ENCODE results near the gene PLEKHJ1. TPM values are rescaled to one million over a fixed set of nuclear protein-coding genes. Genes with fewer than 3 reads are reported as not detected.

Gene PLEKHJ1
- polyA plus RNA-seq, 1 of the 3 experiments (the other 2 are of a cell fraction): 151 TPM

GRCh38 chr19:2239771-2240770, 3.9 kb upstream of the PLEKHJ1 start (continued):
- TF ChIP-seq, protein P1, sequence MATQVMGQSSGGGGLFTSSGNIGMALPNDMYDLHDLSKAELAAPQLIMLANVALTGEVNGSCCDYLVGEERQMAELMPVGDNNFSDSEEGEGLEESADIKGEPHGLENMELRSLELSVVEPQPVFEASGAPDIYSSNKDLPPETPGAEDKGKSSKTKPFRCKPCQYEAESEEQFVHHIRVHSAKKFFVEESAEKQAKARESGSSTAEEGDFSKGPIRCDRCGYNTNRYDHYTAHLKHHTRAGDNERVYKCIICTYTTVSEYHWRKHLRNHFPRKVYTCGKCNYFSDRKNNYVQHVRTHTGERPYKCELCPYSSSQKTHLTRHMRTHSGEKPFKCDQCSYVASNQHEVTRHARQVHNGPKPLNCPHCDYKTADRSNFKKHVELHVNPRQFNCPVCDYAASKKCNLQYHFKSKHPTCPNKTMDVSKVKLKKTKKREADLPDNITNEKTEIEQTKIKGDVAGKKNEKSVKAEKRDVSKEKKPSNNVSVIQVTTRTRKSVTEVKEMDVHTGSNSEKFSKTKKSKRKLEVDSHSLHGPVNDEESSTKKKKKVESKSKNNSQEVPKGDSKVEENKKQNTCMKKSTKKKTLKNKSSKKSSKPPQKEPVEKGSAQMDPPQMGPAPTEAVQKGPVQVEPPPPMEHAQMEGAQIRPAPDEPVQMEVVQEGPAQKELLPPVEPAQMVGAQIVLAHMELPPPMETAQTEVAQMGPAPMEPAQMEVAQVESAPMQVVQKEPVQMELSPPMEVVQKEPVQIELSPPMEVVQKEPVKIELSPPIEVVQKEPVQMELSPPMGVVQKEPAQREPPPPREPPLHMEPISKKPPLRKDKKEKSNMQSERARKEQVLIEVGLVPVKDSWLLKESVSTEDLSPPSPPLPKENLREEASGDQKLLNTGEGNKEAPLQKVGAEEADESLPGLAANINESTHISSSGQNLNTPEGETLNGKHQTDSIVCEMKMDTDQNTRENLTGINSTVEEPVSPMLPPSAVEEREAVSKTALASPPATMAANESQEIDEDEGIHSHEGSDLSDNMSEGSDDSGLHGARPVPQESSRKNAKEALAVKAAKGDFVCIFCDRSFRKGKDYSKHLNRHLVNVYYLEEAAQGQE (IDR thresholded peaks at IDR 0.05; ENCODE audit: low read depth, low read length): no peak
- TF ChIP-seq MAX (IDR thresholded peaks at IDR 0.05; ENCODE audit: low read depth) (no peak), TCF12 (IDR thresholded peaks at IDR 0.05) (0 out of 2 replicates have a peak, but pooled peaks have one; percentile 22)

DNA sequence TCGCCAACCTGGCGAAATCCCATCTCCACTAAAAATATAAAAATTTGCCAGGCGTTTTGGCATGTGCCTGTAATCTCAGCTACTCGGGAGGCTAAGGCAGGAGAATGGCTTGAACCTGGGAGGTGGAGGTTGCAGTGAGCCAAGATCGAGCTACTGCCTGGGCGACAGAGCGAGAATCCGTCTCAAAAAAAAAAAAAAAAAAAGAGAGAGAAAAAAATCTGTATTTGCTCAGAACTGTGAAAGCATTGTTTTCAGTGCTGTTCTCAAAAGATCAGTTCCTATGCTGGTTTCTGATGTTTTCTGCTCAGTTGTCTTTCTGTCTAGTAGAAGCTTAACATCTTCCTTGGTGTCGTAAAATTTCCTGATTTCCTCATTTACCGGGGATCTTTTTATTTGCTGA, 3.0 kb upstream of the PLEKHJ1 start:
- no peak for DNase-seq

More for the DNA sequence above, 3.0 kb upstream of the PLEKHJ1 start:
- Histone ChIP-seq H3K4me2 (peak overlapping the region; percentile 98), H3F3A (replicated peaks; ENCODE audit: insufficient read depth) (peaks cover 18% of the 10 kb centered on the region), H3K27me3 (ENCODE audit: insufficient read depth) (no peaks in the 10 kb centered on the region), H3K9me2 (no peaks in the 10 kb centered on the region), H3K36me3 (replicated peaks in 1 of 2; ENCODE audit: control insufficient read depth in 1 of 2, insufficient read depth in 2 of 2, low read length in 1 of 2) (peaks cover 9 to 22% of the 10 kb centered on the region in 2 experiments), H3K9me3 (no peaks in the 10 kb centered on the region), H3K27ac (ENCODE audit: low read depth in 2 of 2, low read length in 1 of 2) (peak overlapping the region; percentile 71 to 81), H3K9ac (peak overlapping the region; percentile 95; the same call in 1 of the 2 replicates), H2AFZ (ENCODE audit: low read depth) (no peak overlapping the region), H3K79me2 (ENCODE audit: insufficient read depth) (peaks cover 95% of the 10 kb centered on the region), H3K4me3 (ENCODE audit: low read depth in 2 of 2, low read length in 1 of 2) (peak overlapping the region; percentile 76 to 89), H4K20me1 (ENCODE audit: insufficient read depth) (peaks cover 70% of the 10 kb centered on the region), H3K4me1 (ENCODE audit: control insufficient read depth in 1 of 2, insufficient read depth in 2 of 2, low read depth in 1 of 2, low read length in 1 of 2) (peaks cover 21 to 59% of the 10 kb centered on the region in 2 experiments; a peak in 3 of 4 replicates)
- CTCF ChIA-PET: interaction anchor here (0.7 to 10.4 kb wide), 12 partner anchors 9 to 309 kb away, joined by 3 to 121 read pairs (median 8); partner anchors contain the start of gene JSRP1
- WGBS (ENCODE audit: low lambda C conversion rate): 52% methylated on average over 10 of the region's 10 CpGs
- no peak for TF ChIP-seq FOXM1 (IDR thresholded peaks at IDR 0.05; ENCODE audit: low read depth)
- no peak for TF ChIP-seq USF1 (IDR thresholded peaks at IDR 0.05; ENCODE audit: borderline replicate concordance, low read depth)
- no peak for TF ChIP-seq FOXJ3 (CRISPR knock-in tag; IDR thresholded peaks at IDR 0.05)
- TF ChIP-seq ELF1 (IDR thresholded peaks at IDR 0.05): no peak
- no peak for TF ChIP-seq GATA2 (CRISPR knock-in tag; IDR thresholded peaks at IDR 0.05)
- TF ChIP-seq TCF12 (IDR thresholded peaks at IDR 0.05): no peak
- TF ChIP-seq PBX3 (IDR thresholded peaks at IDR 0.05): no peak
- no peak for TF ChIP-seq YY1 (IDR thresholded peaks at IDR 0.05; ENCODE audit: low read depth)
- TF ChIP-seq MXI1 (IDR thresholded peaks at IDR 0.05; ENCODE audit: low read depth, low read length): no peak
- TF ChIP-seq MEF2A (IDR thresholded peaks at IDR 0.05; ENCODE audit: borderline replicate concordance, low read depth): no peak
- TF ChIP-seq ZBTB33 (IDR thresholded peaks at IDR 0.05; ENCODE audit: borderline replicate concordance, low read depth): no peak
- TF ChIP-seq, protein P2, sequence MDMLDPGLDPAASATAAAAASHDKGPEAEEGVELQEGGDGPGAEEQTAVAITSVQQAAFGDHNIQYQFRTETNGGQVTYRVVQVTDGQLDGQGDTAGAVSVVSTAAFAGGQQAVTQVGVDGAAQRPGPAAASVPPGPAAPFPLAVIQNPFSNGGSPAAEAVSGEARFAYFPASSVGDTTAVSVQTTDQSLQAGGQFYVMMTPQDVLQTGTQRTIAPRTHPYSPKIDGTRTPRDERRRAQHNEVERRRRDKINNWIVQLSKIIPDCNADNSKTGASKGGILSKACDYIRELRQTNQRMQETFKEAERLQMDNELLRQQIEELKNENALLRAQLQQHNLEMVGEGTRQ (IDR thresholded peaks at IDR 0.05; ENCODE audit: borderline replicate concordance, low read depth, low read length): no peak
- TF ChIP-seq TAF1 (IDR thresholded peaks at IDR 0.05; ENCODE audit: borderline replicate concordance, low read depth, low read length): no peak
- no peak for TF ChIP-seq RCOR1 (IDR thresholded peaks at IDR 0.05; ENCODE audit: low read length)
- no peak for TF ChIP-seq EZH2phosphoT487 (IDR thresholded peaks at IDR 0.05; ENCODE audit: borderline replicate concordance, low read depth)
- no peak for TF ChIP-seq FOSL2 (IDR thresholded peaks at IDR 0.05; ENCODE audit: borderline replicate concordance, low read depth)
- TF ChIP-seq SMC3 (IDR thresholded peaks at IDR 0.05; ENCODE audit: low read depth, low read length): no peak
- no peak for TF ChIP-seq NRF1 (IDR thresholded peaks at IDR 0.05; ENCODE audit: low read depth, low read length)
- POLR2A ChIA-PET: interaction anchor here (0.9 to 1.4 kb wide), 3 partner anchors 16 to 34 kb away, joined by 3 to 7 read pairs (median 3); no protein-coding TSS in a partner anchor
